Measurements from ENCODE around the gene DNASE2. TPM values are rescaled to one million over a fixed set of nuclear protein-coding genes. Genes with fewer than 3 reads are reported as not detected.
"Not testable (repeated sequence)": the region's sequence is repeated elsewhere in the genome, so short reads cannot be mapped to it uniquely, and the experiment has no call there.

DNASE2 gene
- total RNA-seq, 2 experiments from 2014 or later: 28.8 to 30.0 TPM

DNA sequence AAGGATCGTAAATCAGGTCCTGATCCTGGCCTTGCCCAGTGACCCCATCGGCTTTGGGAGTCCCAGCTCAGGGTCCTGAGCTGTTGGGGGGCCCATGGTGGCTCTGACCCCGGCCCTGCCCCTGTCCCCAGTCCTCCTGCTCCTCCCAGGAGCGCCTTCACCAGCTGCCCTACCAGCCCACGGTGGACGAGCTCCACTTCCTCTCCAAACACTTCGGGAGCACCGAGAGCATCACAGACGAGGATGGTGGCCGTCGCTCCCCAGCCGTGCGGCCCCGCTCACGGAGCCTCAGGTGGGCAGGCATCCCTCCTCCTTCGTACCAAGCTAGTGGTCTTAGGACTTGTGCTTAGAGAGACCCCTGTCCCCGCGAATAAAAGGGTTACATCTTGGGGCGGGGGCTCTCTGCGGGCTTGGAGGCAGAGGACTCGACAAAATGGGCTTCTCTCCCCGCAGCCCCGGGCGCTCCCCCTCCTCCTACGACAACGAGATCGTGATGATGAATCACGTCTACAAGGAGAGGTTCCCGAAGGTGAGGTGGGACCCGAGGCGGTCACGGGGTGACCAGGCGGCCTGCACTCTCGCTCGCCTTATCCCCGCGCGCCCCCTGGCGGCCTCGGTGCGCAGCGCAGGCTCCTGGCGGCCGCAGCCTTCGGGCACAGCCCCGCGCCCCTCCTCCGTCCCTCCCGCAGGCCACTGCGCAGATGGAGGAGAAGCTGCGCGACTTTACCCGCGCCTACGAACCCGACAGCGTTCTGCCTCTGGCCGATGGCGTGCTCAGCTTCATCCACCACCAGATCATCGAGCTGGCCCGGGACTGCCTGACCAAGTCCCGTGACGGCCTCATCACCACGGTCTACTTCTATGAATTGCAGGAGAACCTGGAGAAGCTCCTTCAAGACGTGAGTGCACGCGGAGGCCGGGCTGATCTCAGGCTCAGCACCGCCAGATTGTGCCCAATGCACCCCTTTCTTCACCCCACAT lies 33.8 kb downstream of the DNASE2 start:
- no peak overlapping the region for H3K27ac Mint-ChIP-seq
- H3K36me3 Mint-ChIP-seq (ENCODE audit: low read depth): no peaks in the 10 kb centered on the region
- ChIA-PET CTCF (interaction anchor here (0.6 to 3.9 kb wide), 48 partner anchors 8 to 234 kb away, joined by 3 to 41 read pairs (median 4); partner anchors contain the start of genes DHPS, DNASE2, FBXW9 and GCDH), POLR2A (no interaction called here)
- DNase-seq: peak; percentile 80
- H3K4me3 Mint-ChIP-seq: no peak overlapping the region
- peaks cover 3% of the 10 kb centered on the region for H3K4me1 Mint-ChIP-seq
- peaks cover 15% of the 10 kb centered on the region for H3K27me3 Mint-ChIP-seq
- H3K9me3 Mint-ChIP-seq: no peaks in the 10 kb centered on the region

DNA sequence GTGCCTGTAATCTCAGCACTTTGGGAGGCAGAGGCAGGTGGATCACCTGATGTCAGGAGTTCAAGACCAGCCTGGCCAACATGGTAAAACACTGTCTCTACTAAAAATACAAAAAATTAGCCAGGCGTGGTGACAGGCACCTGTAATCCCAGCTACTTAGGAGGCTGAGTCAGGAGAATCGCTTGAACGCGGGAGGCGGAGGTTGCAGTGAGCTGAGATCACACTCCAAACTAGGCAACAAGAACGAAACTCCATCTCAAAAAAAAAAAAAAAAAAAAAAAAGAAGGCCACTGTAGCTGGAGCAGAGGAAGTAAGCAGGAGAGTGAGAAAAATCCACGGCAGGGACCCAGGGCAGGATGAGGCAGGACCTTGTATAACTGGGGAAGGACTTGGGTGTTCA lies 34.6 kb downstream of the DNASE2 start:
- H3K9me3 Mint-ChIP-seq; DNase-seq; H3K4me3 Mint-ChIP-seq; H3K36me3 Mint-ChIP-seq (ENCODE audit: low read depth); POLR2A ChIA-PET; H3K27ac Mint-ChIP-seq; H3K4me1 Mint-ChIP-seq: not testable (repeated sequence)
- peaks cover 20% of the 10 kb centered on the region for H3K27me3 Mint-ChIP-seq
- CTCF ChIA-PET: interaction anchor here (0.6 to 3.9 kb wide), 29 partner anchors 8 to 170 kb away, joined by 3 to 41 read pairs (median 5); partner anchors contain the start of genes DNASE2, FBXW9, GCDH and HOOK2

DNA sequence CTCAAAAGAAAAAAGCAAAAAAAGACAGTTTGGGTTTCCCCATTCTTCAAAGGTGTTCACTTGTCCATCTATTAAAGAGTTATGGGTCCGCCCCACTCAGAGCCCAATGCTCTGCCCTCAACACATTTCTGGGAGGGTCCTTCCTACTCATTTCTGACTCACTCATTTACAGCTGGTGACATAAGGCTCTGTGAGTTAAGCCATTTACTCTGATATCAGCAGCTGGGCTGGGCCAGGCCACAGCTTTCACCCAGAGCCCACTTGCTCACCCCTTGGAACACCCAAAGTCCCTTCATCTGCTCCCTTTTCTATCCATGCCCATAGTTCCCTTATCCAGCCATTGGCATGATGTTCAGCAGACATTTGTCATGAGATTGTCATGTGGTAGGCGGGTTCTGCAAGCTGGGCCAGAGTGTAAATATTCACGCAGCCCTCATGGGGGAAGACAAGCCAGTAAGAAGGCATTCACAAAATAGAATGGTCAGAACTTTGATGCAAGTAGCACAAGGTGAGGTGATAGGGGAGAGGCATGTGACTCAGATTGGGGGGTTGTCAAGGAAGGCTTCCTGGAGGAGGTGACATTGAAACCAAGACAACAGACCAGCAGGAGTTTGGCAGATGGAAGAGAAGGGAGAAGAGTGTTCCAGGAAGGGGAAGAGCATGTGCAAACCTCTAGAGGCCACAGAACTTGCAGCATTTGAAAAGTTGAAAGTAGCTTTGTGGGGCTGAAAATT lies 37.1 kb downstream of the DNASE2 start:
- H3K27ac Mint-ChIP-seq: no peak overlapping the region
- H3K36me3 Mint-ChIP-seq (ENCODE audit: low read depth): no peaks in the 10 kb centered on the region
- H3K4me3 Mint-ChIP-seq: no peak overlapping the region
- DNase-seq: no peak
- peaks cover 27% of the 10 kb centered on the region for H3K4me1 Mint-ChIP-seq
- H3K27me3 Mint-ChIP-seq: peaks cover 39% of the 10 kb centered on the region
- H3K9me3 Mint-ChIP-seq: no peaks in the 10 kb centered on the region
- ChIA-PET CTCF (interaction anchor here (1.0 kb wide), 1 partner anchor 48 kb away, joined by 3 read pairs; no protein-coding TSS in a partner anchor), POLR2A (no interaction called here)

DNA sequence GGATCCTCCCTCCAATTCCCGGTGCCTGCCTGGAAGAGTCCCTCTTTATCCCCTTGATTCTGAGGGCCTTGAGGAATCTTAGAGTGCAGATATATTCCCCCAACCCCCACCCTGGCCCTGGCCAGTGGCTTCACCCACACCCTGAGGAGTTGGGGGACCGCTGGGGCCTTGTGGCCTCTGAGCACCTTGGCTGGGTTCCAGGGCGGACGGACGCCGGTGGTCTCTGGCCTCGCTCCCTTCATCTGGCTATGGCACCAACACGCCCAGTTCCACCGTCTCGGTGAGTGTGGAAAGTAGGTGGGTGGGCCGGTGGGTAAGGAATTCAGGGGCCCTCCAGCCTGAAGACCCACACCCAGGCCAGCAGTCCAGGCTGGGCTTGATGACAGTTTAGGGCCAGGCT lies 37.9 kb downstream of the DNASE2 start:
- no peaks in the 10 kb centered on the region for H3K36me3 Mint-ChIP-seq (ENCODE audit: low read depth)
- H3K9me3 Mint-ChIP-seq: no peaks in the 10 kb centered on the region
- ChIA-PET CTCF (no interaction called here), POLR2A (no interaction called here)
- DNase-seq: no peak
- H3K27me3 Mint-ChIP-seq: peaks cover 45% of the 10 kb centered on the region
- peaks cover 29% of the 10 kb centered on the region for H3K4me1 Mint-ChIP-seq
- no peak overlapping the region for H3K4me3 Mint-ChIP-seq
- no peak overlapping the region for H3K27ac Mint-ChIP-seq

DNA sequence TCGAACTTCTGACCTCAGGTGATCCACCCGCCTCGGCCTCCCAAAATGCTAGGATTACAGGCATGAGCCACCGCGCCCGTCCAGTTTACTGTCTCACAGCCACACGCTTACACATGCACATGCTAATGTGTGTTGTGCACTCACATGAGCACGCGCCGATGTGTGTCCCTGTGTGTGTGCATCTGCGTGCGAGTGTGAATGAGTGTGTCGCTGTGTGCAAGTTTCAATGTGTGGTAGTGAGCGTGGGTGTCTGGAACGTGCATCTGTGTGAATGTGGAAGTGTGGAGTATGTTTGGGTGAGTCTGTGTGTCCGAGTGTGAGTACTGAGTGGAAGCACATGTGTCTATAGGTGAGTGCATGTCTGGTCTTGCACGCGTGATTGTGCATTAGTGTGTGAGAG lies 38.7 kb downstream of the DNASE2 start:
- H3K4me1 Mint-ChIP-seq: peaks cover 28% of the 10 kb centered on the region
- ChIA-PET CTCF (no interaction called here), POLR2A (no interaction called here)
- no peak for DNase-seq
- no peaks in the 10 kb centered on the region for H3K36me3 Mint-ChIP-seq (ENCODE audit: low read depth)
- H3K27me3 Mint-ChIP-seq: peaks cover 51% of the 10 kb centered on the region
- no peak overlapping the region for H3K27ac Mint-ChIP-seq
- H3K4me3 Mint-ChIP-seq: no peak overlapping the region
- no peaks in the 10 kb centered on the region for H3K9me3 Mint-ChIP-seq

DNA sequence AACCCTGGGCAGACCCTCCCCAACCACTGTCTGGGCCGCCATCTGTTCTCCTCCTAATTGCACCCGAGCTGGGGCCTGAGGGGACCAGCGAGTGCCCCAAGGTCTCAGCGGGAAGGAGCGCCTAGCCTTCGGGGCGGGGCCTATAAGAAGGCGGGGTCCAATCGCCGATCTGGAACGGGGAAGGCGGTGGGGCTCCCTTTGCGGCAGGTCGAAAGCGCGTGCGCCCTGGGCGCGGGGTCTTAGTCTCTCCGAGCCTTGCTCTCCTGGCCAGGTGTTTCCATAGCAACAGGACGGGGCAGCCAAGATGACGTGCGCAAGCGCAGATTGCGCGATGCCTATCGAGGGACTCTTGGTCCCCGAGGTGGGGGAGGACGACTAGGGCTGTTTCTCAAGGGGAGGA lies 40.2 kb downstream of the DNASE2 start:
- ChIA-PET POLR2A (no interaction called here), CTCF (interaction anchor here (1.0 kb wide), 1 partner anchor 75 kb away, joined by 3 read pairs; no protein-coding TSS in a partner anchor)
- DNase-seq: peak; percentile 29
- Mint-ChIP-seq H3K9me3 (no peaks in the 10 kb centered on the region), H3K4me1 (peaks cover 28% of the 10 kb centered on the region), H3K27me3 (peaks cover 60% of the 10 kb centered on the region), H3K27ac (no peak overlapping the region), H3K36me3 (ENCODE audit: low read depth) (no peaks in the 10 kb centered on the region), H3K4me3 (peak overlapping the region; percentile 38)

DNA sequence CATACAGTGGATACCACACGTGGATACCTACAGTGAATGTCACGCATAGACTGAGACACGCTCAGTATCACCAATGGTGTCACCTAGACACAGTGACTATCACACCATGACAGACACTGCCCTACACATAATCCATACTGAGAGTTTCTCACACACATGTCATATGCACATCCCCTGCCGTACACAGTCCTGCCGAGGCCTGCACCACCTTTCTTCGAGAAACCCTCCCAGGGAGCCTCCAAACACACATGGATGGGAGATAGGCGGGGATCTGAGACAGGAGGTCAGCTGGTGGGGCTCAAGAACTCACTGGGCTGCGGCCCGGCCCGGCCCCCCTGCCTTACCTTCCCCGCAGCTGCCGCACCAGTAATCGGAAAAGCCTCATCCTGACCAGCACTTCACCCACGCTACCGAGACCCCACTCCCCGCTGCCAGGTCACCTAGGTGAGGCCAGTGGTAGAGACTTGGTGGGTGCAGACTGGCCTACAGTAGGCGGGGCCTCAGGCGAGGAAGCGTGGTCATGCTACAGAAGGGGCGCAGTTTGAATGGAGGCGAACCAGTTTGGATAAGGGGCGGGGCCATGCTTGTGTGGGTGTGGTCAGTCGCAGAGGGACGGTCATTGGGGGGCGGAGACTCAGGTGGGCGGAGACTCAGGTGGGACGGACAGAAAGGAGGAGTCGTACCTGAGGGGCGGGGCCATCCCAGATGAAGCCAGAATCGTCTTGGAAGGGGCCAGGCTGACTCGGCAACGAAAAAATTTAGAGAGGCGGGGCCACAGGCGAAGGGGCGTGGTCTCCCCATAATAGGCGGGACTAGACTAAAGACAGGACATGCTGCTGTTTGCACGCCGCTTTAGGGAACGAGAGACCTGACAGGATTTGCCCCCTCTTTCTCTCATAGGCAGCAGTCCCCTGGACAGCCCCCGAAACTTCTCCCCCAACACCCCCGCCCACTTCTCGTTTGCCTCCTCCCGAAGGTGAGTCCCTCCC lies 40.9 kb downstream of the DNASE2 start:
- DNase-seq: peak; percentile 51
- Mint-ChIP-seq H3K27ac (no peak overlapping the region), H3K27me3 (peaks cover 65% of the 10 kb centered on the region), H3K9me3 (no peaks in the 10 kb centered on the region), H3K4me3 (peak overlapping the region; percentile 25), H3K4me1 (peaks cover 30% of the 10 kb centered on the region), H3K36me3 (ENCODE audit: low read depth) (no peaks in the 10 kb centered on the region)
- POLR2A ChIA-PET: no interaction called here
- CTCF ChIA-PET: interaction anchor here (1.0 kb wide), 1 partner anchor 74 kb away, joined by 3 read pairs; no protein-coding TSS in a partner anchor

DNA sequence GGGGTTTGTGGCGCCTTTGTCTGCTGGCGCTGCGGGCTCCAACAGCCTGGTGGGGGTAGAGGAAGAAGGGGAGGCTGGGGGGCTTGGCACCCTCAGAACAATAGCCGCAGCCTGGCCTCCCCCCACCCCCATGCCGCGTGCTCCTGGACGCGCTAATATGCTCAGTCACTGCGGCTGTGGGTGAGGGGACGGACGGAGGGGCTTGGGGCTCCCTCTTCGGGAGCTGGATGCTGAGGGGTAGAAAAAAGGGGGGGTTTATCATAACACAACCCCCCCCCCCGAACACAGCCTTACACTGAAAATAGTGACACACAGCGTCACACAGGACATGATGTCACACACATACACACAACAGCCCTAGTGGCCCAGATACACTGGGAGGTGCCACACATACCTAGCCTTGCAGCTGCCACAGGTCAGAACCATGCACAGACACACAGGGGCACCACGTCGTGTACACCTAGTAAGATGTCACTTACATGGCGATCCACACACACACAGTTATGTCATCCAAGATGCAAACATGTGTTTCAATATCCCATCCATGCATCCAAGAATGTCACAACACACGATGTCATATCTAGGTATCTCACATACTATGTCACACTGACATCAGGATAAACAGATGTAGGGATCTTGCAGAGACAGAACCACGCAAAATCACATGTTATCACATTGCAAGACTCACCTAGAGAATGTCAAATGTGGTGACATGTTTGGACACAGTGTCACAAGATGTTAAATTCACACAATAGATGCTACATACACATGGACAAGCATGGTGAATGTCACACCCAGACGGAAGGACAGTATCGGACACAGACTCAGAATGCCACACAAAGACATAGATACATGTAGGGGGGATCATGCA lies 42.1 kb downstream of the DNASE2 start:
- peak; percentile 26 for DNase-seq
- Mint-ChIP-seq H3K4me3 (peak overlapping the region; percentile 52), H3K27ac (no peak overlapping the region), H3K9me3 (no peaks in the 10 kb centered on the region), H3K27me3 (peaks cover 72% of the 10 kb centered on the region), H3K4me1 (peaks cover 37% of the 10 kb centered on the region), H3K36me3 (ENCODE audit: low read depth) (no peaks in the 10 kb centered on the region)
- POLR2A ChIA-PET: no interaction called here
- CTCF ChIA-PET: interaction anchor here (0.6 to 1.2 kb wide), 4 partner anchors 8 to 52 kb away, joined by 3 to 4 read pairs (median 3); partner anchors contain the start of gene RNASEH2A

DNA sequence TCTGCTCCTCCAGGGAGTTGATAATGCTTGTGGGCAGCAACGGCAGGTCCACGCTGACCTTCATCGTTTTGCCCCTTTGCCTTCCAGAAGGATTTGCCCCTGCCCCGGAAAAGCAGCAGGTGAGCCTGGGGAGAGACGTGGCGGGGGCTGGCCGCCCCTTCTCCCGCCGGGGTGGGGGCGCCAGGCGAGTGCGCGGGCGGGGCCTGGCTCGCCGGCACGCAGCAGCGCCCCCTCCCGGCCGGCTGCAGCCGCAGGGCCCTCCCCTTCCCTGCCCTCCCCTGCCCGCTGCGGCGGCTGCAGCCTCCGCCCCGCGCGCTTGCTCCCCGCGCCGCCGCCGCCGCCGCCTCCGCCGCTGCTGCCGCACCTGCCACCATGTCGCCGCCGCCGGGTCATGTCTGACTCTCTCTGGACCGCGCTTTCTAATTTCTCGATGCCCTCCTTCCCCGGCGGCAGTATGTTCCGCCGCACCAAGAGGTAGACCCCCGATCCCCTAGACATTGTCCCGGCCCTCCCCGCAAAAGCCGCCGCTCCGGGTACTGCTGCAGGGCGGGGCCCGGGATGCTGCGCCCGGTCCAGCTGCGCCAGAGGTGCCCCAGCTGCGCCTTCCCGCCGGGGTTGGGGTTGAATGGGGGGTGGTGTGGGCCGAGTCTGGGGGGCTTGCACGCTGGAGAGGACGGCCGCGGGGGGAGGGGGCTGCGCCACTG lies 42.9 kb downstream of the DNASE2 start, which contains the start of gene MAST1:
TSS of gene MAST1 (plus strand) at position 334 of the 704 bp plus-strand sequence. CDS start at position 392, 58 bp downstream.
- ChIA-PET POLR2A (no interaction called here), CTCF (interaction anchor here (0.6 to 1.5 kb wide), 3 partner anchors 9 to 51 kb away, joined by 3 to 9 read pairs (median 4); no protein-coding TSS in a partner anchor)
- peaks cover 74% of the 10 kb centered on the region for H3K27me3 Mint-ChIP-seq
- peak; percentile 46 for DNase-seq
- no peaks in the 10 kb centered on the region for H3K9me3 Mint-ChIP-seq
- H3K27ac Mint-ChIP-seq: no peak within 1 kb of the TSS
- H3K36me3 Mint-ChIP-seq (ENCODE audit: low read depth): no peaks in the 10 kb centered on the region
- peak within 1 kb of the TSS; percentile 52 for H3K4me3 Mint-ChIP-seq
- peaks cover 39% of the 10 kb centered on the region for H3K4me1 Mint-ChIP-seq

DNA sequence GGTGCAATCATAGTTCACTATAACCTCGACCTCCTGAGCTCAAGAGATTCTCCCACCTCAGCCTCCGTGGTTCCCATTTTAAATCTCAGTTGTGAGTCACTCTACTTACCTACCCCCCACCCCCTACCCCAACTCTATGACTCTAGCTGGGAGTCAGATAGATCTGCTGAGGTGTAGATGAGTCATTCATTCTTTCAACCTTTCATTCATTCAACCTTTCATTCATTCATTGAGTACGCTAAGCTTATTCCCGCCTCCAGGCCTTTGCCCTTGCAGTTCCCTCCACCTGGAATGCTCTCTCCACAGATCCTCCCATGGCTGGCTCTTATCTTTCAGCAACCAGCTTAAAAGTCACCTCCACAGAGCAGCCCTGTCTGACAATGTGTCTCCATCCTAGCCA lies 44.0 kb downstream of the DNASE2 start:
- Mint-ChIP-seq H3K9me3 (no peaks in the 10 kb centered on the region), H3K4me3 (no peak overlapping the region), H3K4me1 (peaks cover 45% of the 10 kb centered on the region), H3K27ac (no peak overlapping the region), H3K27me3 (peaks cover 78% of the 10 kb centered on the region), H3K36me3 (ENCODE audit: low read depth) (no peaks in the 10 kb centered on the region)
- ChIA-PET POLR2A (no interaction called here), CTCF (interaction anchor here (1.5 kb wide), 1 partner anchor 10 kb away, joined by 9 read pairs; no protein-coding TSS in a partner anchor)
- DNase-seq: no peak

DNA sequence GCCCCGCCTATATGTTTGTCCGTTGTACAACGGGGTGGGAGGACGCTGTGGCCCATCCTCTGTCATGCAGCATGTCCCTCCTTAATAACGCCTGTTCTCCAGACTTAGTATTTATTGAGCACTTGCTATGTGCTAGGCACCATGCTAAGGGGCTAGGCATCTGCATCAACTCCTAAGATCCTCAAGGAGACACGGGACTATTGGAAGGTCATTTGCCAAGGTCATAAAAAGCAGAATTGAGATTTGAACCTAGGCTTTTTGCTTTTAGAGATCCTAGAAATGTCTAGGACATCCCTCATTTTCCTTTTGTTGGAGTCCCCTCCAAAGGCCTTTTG lies 44.8 kb downstream of the DNASE2 start:
- H3K9me3 Mint-ChIP-seq: no peaks in the 10 kb centered on the region
- peaks cover 80% of the 10 kb centered on the region for H3K27me3 Mint-ChIP-seq
- CTCF ChIA-PET: interaction anchor here (0.6 kb wide), 1 partner anchor 99 kb away, joined by 4 read pairs; no protein-coding TSS in a partner anchor
- H3K4me3 Mint-ChIP-seq: no peak overlapping the region
- POLR2A ChIA-PET: no interaction called here
- H3K27ac Mint-ChIP-seq: no peak overlapping the region
- H3K36me3 Mint-ChIP-seq (ENCODE audit: low read depth): no peaks in the 10 kb centered on the region
- DNase-seq: no peak
- peaks cover 41% of the 10 kb centered on the region for H3K4me1 Mint-ChIP-seq
